Cortex of kidney (tissue), 1 donor: Measurements from ENCODE around the gene AGBL5.

Experiments used
- DNase-seq: peaks from one replicate; lab custom pipeline; 2025; lab: John Stamatoyannopoulos, UW

Gene AGBL5

GRCh38 chr2:27023740-27024139 lies 27.7 kb upstream of the AGBL5 start:
- no peak for DNase-seq

- DNase-seq = no peak
Measured at GRCh38 chr2:27024188-27024587, 27.3 kb upstream of the AGBL5 start.

GRCh38 chr2:27024812-27025211 lies 26.7 kb upstream of the AGBL5 start:
- no peak for DNase-seq

GRCh38 chr2:27025281-27025800 lies 26.1 kb upstream of the AGBL5 start:
- DNase-seq = no peak

GRCh38 chr2:27025861-27026851 lies 25.3 kb upstream of the AGBL5 start:
- no peak for DNase-seq

- DNase-seq = no peak
Measured at GRCh38 chr2:27027211-27027651, 24.2 kb upstream of the AGBL5 start.

GRCh38 chr2:27029051-27029450 lies 22.4 kb upstream of the AGBL5 start:
- DNase-seq = no peak

- no peak for DNase-seq
Measured at GRCh38 chr2:27032495-27033252, 18.8 kb upstream of the AGBL5 start, which contains the start of gene TMEM214. TMEM214 (plus strand) TSS chr2:27032965; CDS start chr2:27033016, 51 bp downstream.

- no peak for DNase-seq
Measured at GRCh38 chr2:27033253-27033852, 18.1 kb upstream of the AGBL5 start.

- DNase-seq = no peak
Measured at GRCh38 chr2:27038012-27038411, 13.5 kb upstream of the AGBL5 start.

- DNase-seq = no peak
Measured at GRCh38 chr2:27038631-27039339, 12.7 kb upstream of the AGBL5 start.

GRCh38 chr2:27039426-27039825 lies 12.0 kb upstream of the AGBL5 start:
- no peak for DNase-seq

GRCh38 chr2:27039871-27040270 lies 11.6 kb upstream of the AGBL5 start:
- no peak for DNase-seq

- no peak for DNase-seq
Measured at GRCh38 chr2:27040282-27040681, 11.2 kb upstream of the AGBL5 start.

- no peak for DNase-seq
Measured at GRCh38 chr2:27041752-27042151, 9.7 kb upstream of the AGBL5 start.

GRCh38 chr2:27042159-27042661 lies 9.3 kb upstream of the AGBL5 start:
- DNase-seq = no peak

- no peak for DNase-seq
Measured at GRCh38 chr2:27042985-27043634, 8.4 kb upstream of the AGBL5 start.

- DNase-seq = no peak
Measured at GRCh38 chr2:27049422-27050280, 1.8 kb upstream of the AGBL5 start.

GRCh38 chr2:27050281-27050995 lies 1.0 kb upstream of the AGBL5 start:
- peak; percentile 60 for DNase-seq
